Measurements from ENCODE around the gene AUTS2. TPM values are rescaled to one million over a fixed set of nuclear protein-coding genes. Genes with fewer than 3 reads are reported as not detected.

AUTS2 gene
- polyA plus RNA-seq, 1 donor from 2014 or later: 97.3 TPM

DNA sequence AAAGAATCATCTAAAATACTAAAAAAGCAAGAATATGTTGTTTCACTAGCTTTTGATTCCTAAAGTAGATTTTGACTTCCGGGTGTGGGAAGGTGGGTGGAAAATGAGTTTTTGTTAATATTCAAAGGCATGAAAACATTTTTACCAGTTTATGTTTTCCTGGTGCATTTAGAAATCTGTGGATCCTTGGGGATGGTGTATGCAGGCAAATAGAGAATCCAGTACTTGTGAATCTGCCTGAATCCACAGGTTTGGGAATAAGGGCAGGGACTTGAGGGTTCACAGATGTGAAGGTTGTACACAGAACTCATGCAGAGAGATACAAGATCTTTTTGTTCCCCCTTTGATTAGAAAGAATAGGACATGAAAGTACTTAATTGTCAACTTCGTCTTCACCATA is 22.4 kb downstream of the AUTS2 start:
- peaks cover 91% of the 10 kb centered on the region for H3K79me2 ChIP-seq (replicated peaks; ENCODE audit: insufficient read depth, low read length)
- H3K4me3 ChIP-seq (ENCODE audit: low read length): no peak overlapping the region
- no peak overlapping the region for H3K9ac ChIP-seq (ENCODE audit: low read length)
- TF ChIP-seq POLR2AphosphoS5 (IDR thresholded peaks at IDR 0.05) (no peak), EP300 (conservative IDR thresholded peaks at IDR 0.05; ENCODE audit: poor library complexity, severe bottlenecking) (no peak), RAD21 (conservative IDR thresholded peaks at IDR 0.05) (no peak), SMC3 (conservative IDR thresholded peaks at IDR 0.05; ENCODE audit: poor library complexity) (no peak), TAF1 (IDR thresholded peaks at IDR 0.05; ENCODE audit: low read depth) (no peak), CTCF (IDR thresholded peaks at IDR 0.05; ENCODE audit: poor library complexity, severe bottlenecking) (no peak), EZH2 (IDR thresholded peaks at IDR 0.05; ENCODE audit: borderline replicate concordance, insufficient read depth, low read length, poor library complexity, severe bottlenecking) (no peak), MXI1 (conservative IDR thresholded peaks at IDR 0.05; ENCODE audit: poor library complexity, severe bottlenecking) (no peak)
- no peaks in the 10 kb centered on the region for H3K9me3 ChIP-seq (ENCODE audit: low read length)
- H3F3A ChIP-seq (ENCODE audit: insufficient read depth, low read length, poor library complexity, severe bottlenecking): no peaks in the 10 kb centered on the region
- H3K27me3 ChIP-seq (ENCODE audit: insufficient read depth, low read depth, low read length): no peaks in the 10 kb centered on the region
- no peak overlapping the region for H3K27ac ChIP-seq (ENCODE audit: low read length)
- peaks cover 7% of the 10 kb centered on the region for H4K20me1 ChIP-seq (ENCODE audit: insufficient read depth)
- H2AFZ ChIP-seq (ENCODE audit: low read depth, low read length): no peak overlapping the region
- no peaks in the 10 kb centered on the region for H3K9me2 ChIP-seq (ENCODE audit: insufficient read depth, low read length)
- no peak overlapping the region for H3K4me2 ChIP-seq (ENCODE audit: low read length)
- no peaks in the 10 kb centered on the region for H3K36me3 ChIP-seq (ENCODE audit: insufficient read depth, low read length)

DNA sequence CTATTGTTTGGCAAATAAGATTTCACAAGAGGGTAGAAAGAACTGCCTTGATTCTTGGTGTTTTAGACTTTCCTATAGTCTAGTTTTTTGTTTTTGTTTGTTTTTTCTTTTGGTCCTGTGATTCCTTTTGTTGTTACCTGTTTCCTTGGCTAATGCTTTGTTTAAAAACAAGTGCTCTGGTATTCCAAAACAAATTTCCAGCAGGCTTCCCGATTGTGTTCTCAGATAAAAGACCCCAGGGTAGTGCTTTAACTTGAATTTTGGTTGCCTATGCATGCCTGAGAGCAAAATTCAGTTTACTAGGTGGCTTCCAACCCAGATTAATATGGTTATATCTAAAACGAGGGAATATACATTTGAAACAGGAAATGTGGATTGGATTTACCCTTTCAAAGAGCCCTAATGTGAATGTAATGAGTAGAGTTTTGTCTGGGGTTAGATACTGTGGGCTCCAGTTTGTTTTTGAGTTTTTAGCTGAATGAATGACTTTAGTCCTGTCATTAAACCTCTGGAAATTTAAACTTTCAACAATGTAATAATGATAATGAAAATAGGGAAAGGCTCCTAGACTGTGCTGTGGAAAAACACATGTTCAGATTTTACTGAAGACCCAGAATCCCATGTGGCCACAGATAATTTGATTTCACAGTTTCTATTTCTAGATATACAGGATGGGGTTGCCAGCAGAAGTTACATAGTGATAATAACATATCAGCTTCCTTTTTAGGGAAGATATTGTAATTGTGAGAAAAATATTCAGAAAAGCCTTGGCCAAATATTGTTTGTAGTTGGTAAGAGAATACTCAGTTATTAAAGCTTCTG is 23.9 kb downstream of the AUTS2 start:
- Histone ChIP-seq H3K27ac (ENCODE audit: low read length) (no peak overlapping the region), H3K9me3 (ENCODE audit: low read length) (no peaks in the 10 kb centered on the region), H3K36me3 (ENCODE audit: insufficient read depth, low read length) (no peaks in the 10 kb centered on the region), H3K9ac (ENCODE audit: low read length) (no peak overlapping the region), H3K4me2 (ENCODE audit: low read length) (no peak overlapping the region), H4K20me1 (ENCODE audit: insufficient read depth) (peaks cover 7% of the 10 kb centered on the region), H3F3A (ENCODE audit: insufficient read depth, low read length, poor library complexity, severe bottlenecking) (no peaks in the 10 kb centered on the region), H3K27me3 (ENCODE audit: insufficient read depth, low read depth, low read length) (no peaks in the 10 kb centered on the region), H3K4me3 (ENCODE audit: low read length) (no peak overlapping the region), H3K9me2 (ENCODE audit: insufficient read depth, low read length) (no peaks in the 10 kb centered on the region), H2AFZ (ENCODE audit: low read depth, low read length) (no peak overlapping the region), H3K79me2 (replicated peaks; ENCODE audit: insufficient read depth, low read length) (peaks cover 92% of the 10 kb centered on the region)
- TF ChIP-seq MXI1 (conservative IDR thresholded peaks at IDR 0.05; ENCODE audit: poor library complexity, severe bottlenecking) (no peak), POLR2AphosphoS5 (IDR thresholded peaks at IDR 0.05) (no peak)

DNA sequence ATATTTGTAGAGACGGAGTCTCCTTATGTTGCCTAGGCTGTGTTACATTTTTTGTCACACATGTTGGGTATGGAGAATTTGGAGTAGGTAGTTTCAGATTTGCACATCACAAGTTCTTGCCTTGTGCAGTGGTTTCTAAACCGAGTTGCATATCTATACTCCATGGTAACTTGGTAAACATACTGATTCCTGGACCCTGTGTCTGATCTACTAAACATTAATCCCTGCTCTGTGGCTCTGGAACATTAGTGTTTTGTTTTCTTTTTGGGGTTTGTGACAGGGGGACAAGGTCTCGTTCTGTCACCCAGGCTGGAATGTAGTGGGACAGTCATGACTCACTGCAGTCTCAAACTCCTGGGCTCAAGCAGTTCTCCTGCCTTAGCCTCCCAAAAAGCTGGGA is 24.7 kb downstream of the AUTS2 start:
- H3K27ac ChIP-seq (ENCODE audit: low read length): no peak overlapping the region
- no peaks in the 10 kb centered on the region for H3K27me3 ChIP-seq (ENCODE audit: insufficient read depth, low read depth, low read length)
- peaks cover 92% of the 10 kb centered on the region for H3K79me2 ChIP-seq (replicated peaks; ENCODE audit: insufficient read depth, low read length)
- no peak overlapping the region for H3K9ac ChIP-seq (ENCODE audit: low read length)
- TF ChIP-seq TAF1 (IDR thresholded peaks at IDR 0.05; ENCODE audit: low read depth): no peak
- no peak for TF ChIP-seq EZH2 (IDR thresholded peaks at IDR 0.05; ENCODE audit: borderline replicate concordance, insufficient read depth, low read length, poor library complexity, severe bottlenecking)
- TF ChIP-seq, protein P1, sequence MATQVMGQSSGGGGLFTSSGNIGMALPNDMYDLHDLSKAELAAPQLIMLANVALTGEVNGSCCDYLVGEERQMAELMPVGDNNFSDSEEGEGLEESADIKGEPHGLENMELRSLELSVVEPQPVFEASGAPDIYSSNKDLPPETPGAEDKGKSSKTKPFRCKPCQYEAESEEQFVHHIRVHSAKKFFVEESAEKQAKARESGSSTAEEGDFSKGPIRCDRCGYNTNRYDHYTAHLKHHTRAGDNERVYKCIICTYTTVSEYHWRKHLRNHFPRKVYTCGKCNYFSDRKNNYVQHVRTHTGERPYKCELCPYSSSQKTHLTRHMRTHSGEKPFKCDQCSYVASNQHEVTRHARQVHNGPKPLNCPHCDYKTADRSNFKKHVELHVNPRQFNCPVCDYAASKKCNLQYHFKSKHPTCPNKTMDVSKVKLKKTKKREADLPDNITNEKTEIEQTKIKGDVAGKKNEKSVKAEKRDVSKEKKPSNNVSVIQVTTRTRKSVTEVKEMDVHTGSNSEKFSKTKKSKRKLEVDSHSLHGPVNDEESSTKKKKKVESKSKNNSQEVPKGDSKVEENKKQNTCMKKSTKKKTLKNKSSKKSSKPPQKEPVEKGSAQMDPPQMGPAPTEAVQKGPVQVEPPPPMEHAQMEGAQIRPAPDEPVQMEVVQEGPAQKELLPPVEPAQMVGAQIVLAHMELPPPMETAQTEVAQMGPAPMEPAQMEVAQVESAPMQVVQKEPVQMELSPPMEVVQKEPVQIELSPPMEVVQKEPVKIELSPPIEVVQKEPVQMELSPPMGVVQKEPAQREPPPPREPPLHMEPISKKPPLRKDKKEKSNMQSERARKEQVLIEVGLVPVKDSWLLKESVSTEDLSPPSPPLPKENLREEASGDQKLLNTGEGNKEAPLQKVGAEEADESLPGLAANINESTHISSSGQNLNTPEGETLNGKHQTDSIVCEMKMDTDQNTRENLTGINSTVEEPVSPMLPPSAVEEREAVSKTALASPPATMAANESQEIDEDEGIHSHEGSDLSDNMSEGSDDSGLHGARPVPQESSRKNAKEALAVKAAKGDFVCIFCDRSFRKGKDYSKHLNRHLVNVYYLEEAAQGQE (IDR thresholded peaks at IDR 0.05; ENCODE audit: borderline replicate concordance): no peak
- TF ChIP-seq SMC3 (conservative IDR thresholded peaks at IDR 0.05; ENCODE audit: poor library complexity): no peak
- TF ChIP-seq EP300 (conservative IDR thresholded peaks at IDR 0.05; ENCODE audit: poor library complexity, severe bottlenecking): no peak
- no peak for TF ChIP-seq CTCF (IDR thresholded peaks at IDR 0.05; ENCODE audit: poor library complexity, severe bottlenecking)
- no peak for TF ChIP-seq RAD21 (conservative IDR thresholded peaks at IDR 0.05)
- TF ChIP-seq MXI1 (conservative IDR thresholded peaks at IDR 0.05; ENCODE audit: poor library complexity, severe bottlenecking): no peak
- no peak for TF ChIP-seq POLR2AphosphoS5 (IDR thresholded peaks at IDR 0.05)
- peaks cover 4% of the 10 kb centered on the region for H4K20me1 ChIP-seq (ENCODE audit: insufficient read depth)
- no peaks in the 10 kb centered on the region for H3F3A ChIP-seq (ENCODE audit: insufficient read depth, low read length, poor library complexity, severe bottlenecking)
- H3K4me2 ChIP-seq (ENCODE audit: low read length): no peak overlapping the region
- no peaks in the 10 kb centered on the region for H3K9me3 ChIP-seq (ENCODE audit: low read length)
- no peaks in the 10 kb centered on the region for H3K9me2 ChIP-seq (ENCODE audit: insufficient read depth, low read length)
- H3K4me3 ChIP-seq (ENCODE audit: low read length): no peak overlapping the region
- no peaks in the 10 kb centered on the region for H3K36me3 ChIP-seq (ENCODE audit: insufficient read depth, low read length)
- no peak overlapping the region for H2AFZ ChIP-seq (ENCODE audit: low read depth, low read length)
